ENCODE measurements around the gene TMEM143.
A peak's percentile ranks its signal among the peaks of the same experiment; 100 is the strongest.

TMEM143 gene

DNA sequence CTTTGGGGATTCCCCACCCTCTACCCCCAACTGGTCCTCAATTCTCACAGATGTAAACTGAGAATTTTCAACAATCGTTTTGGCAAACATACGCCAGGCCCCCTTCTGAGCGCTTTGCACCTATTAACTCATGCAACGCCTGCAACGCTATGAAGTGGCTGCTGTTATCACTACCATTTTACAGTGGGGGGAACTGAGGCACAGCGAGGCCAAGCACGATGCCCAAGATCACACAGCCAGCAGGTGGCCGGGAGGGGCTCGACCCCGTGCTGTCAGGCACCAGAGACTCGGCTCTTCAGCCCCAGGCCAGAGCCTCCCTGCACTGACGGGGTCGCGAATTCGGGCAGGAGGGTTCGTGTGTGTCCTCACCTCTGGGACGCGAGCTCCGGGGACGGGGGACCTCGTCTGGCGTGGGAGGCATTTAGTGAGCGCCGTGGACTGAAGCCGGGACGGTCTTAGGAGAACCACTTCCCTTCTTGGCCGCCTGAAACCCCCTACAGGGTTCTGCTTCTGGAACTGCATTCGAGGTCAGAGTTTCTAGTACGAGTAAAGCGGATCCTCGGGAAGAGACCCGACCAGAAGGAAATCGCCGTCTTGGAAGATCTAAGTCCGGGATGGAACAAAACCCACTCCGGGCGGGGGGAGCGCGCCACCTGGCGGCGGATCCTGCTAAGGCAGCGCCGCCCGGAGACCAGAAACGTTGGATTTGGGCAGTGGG is 72.8 kb downstream of the TMEM143 start:
- DNase-seq, result peak; percentile 67 to 83 (median 75)

DNA sequence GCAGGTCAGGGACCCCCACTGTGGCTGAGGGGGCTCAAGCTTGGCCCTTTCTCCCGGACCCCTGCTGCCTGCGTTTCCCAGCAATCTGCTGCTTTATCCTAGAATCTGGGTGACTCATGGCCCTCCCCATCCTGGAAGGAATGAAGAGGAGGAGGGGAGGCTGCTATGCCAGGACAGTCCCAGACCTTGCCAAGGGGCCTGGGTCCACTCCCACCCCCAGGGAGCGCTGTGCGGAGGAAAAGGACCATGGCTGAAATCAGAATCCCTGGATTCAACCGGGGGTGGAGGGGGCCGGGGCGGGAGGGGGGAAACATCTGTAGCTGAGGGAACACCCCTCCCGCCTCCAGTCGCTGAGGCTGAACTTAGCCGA is 73.4 kb downstream of the TMEM143 start:
- peak in 1 of 3 donors; percentile 8 for DNase-seq

DNA sequence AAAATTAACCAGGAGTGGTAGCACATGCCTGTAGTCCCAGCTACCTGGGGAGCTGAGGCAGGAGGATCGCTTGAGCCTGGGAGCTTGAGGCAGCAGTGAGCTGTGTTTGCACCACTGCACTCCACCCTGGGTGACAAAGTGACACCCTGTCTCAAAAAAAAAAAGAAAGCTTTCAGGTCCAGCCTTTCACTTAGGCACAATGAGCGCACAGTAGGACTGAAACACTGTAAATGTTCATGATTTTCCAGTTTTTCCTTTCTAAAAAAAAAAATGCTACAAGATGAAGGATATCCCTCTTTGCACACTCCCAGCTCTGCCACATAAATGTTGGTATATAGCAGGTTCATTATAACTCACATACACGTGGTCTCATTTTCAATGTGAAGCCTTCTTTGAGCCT is 76.0 kb downstream of the TMEM143 start:
- DNase-seq, result no peak

DNA sequence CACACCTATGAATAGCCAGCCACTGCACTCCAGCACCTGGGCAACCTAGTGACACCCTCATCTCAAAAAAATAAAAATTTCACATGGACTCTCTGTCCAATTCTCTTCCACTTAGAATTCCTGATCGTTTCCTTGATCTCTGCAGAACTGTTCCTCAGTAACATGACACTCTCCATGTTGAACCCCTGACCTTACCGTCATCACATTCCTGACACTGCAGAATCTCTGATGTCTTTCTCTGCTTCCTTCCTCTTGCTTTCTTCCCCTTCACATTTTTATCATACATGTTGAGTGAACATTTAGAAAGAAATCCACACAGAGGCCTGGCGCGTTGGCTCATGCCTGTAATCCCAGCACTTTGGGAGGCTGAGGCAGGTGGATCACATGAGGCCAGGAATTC is 78.8 kb downstream of the TMEM143 start:
- no peak for DNase-seq

DNA sequence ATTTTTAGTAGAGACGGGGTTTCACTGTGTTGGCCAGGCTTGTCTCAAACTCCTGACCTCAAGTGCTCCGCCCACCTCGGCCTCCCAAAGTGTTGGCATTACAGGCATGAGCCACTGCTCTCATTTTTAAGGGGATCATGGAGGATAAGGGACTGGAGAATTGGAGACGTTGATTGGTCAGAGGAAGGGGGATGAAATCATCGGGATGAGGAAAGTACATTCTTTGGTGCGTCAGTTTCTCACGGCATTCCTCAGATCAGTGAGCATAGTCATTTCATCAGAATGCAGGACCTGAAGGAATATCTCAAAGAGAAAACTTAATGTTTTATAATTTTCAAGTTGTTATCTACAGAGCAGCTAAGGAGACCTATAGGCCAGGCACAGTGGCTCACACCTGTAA is 79.8 kb downstream of the TMEM143 start:
- DNase-seq, result no peak

Data from suppressor macrophage treated with lipopolysaccharide for 1 hour (primary cell).